ENCODE measurements around the gene C2orf49.
A peak's percentile ranks its signal among the peaks of the same experiment; 100 is the strongest.

C2orf49 gene

GRCh38 chr2:105383432-105384166 lies 46.3 kb downstream of the C2orf49 start:
- DNase-seq (ENCODE audit: low read depth) = no peak

DNA sequence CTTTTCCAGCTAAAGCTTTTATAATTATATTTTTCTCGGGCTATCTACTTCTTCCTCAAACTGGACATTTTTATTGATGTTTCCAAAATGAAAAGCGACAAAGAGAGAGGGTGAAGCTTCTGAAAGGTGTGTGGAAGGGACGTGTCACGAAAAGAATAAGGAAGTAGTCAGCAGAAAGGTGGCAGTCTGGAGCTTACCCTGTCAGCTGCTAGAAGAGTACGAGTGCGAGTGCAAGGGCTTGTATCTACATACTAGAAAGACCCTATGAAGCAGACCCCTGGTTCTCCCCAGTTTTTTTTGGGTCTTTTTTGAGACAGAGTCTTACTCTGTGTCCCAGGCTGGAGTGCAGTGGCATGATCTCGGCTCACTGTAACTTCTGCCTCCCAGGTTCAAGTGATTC lies 46.9 kb downstream of the C2orf49 start:
- DNase-seq (ENCODE audit: low read depth) = no peak

DNA sequence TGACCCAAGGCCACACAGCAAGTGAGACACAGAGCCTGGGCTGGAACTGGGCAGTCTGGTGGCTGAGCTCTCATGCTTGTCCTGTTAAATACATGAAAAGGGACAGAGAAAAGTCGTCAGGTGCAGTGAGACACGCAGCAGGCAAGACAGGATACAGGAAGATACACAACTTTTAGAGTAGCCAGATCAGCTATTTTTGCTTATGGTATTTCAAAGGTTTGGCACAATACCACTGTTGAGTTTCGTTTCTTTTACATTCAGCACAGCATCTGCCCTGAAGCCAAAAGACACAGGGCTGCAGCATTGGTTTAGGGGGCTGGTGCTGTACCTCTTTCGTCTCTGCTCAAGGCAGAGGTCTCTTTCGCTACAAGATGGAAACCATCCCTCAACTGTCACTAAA lies 47.5 kb downstream of the C2orf49 start:
- DNase-seq (ENCODE audit: low read depth) = no peak

DNA sequence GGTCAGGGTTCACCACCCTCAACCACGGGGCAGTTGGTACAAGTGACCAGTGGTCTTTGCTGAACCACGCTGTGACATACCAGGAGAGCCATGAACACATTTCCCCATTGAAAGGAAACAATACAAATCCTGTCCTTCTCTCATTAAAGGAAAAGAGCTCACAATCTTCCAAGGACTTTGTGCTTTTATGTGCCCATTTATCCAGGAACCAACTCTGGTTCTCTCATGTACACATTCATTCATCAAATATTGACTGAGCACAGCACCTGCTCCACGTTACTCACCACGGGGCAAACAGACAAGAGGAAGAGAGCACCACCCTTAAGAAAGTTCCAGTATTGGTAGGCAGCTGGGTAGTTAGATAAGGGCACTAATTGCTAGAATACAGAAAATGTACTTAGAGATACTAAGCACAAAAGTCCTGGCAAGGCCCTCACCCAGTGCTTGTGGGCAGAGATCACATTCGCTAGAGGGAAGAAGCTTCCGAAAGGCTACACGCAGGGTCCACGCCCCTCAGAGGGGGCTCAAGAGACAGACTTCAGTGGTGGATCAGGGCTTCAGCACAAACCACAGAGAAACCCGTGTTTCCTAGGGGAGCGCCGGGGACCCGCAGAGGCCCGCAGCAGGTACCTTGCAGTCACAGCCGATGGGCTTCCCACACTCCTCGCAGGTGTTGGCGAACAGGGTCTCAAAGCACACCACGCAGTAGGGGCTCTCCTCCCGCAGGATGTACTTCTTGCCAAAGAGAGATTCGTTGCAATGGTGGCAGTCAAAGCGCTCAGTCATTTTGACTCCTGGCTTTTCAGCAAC lies 48.6 kb downstream of the C2orf49 start:
- no peak for DNase-seq (ENCODE audit: low read depth)

DNA sequence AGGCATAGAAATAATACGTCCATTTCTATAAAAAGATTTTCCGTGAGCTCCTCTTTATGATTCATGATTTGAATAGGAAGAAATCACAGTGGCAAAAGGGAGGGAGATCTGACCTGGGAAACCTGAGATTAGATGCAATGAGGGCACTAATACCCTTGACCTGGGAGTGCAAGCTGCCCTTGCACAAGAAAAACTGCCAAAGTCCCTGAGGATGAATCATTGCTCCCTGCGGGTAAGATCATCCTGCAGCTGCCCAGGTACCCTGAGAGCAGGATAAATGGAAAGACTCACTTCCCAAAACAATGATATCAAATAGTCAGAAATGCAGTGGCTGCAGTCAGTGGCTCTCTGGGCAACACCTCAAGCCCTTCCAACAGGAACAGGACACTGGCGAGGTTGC lies 49.9 kb downstream of the C2orf49 start:
- peak; percentile 54 for DNase-seq (ENCODE audit: low read depth)

DNA sequence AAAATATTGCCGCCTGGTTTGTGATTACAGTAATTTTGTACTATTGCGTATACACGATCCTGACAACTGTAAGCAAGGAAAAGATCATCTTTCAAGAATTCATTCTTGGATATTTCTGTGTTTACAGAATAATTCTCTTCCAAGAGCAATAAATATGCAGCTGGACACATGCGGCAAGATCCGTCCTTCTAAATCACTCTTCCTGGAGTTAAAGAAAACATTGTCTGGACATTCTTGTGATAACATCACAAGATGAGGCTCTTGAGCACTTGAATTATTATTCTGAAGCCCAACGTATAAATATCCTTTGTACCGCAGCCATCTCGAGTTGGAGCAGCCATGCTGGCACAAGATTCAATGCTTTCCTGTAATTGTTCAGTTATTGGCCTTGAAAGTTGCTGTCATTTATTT lies 51.6 kb downstream of the C2orf49 start:
- DNase-seq (ENCODE audit: low read depth) = peak; percentile 99

DNA sequence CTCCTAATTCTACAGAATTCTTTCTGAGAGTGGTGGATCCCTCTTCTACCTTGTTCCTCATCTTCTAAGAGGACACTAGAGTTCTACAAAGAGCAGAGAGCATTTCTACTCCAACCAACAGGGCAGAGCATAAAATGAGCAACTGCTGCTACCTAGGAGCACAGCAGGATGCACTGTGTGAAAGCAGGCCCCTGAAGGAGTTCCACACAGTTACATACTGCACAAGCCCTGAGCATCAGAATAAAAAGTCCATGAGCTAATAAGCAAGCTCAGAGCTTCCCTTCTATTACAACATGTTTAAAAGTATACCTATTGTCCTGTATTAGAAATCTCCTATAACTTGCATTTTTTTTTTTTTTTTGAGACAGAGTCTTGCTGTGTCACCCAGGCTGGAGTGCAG lies 53.1 kb downstream of the C2orf49 start:
- peak; percentile 38 for DNase-seq (ENCODE audit: low read depth)

DNA sequence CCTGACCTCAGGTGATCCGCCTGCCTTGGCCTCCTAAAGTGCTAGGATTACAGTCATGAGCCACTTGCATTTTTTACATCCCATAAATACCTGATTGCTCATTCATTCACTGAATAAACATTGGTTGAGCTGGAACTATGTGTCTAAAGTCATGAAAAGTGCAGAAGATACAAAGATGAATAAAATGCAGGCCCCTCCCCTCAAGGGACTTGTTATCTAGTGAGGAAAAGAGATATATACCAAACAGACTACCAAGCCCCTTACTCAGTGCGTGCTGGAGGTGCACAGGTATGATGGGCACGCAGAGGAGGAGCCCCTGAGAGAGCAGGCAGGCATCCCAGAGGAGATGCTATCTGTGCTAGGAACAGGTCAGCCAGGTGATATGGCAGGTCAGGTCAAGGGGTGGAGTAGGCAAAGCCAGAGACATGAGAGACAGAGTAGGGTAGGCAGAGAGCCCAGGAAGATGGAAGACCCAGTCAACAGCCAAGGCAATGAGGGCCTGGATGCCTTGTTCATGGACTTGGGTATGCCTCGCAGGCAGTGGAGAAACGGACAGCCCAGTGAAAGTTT lies 53.8 kb downstream of the C2orf49 start:
- DNase-seq (ENCODE audit: low read depth) = peak; percentile 86

- DNase-seq (ENCODE audit: low read depth) = no peak
Observed at GRCh38 chr2:105391763-105392662, 54.7 kb downstream of the C2orf49 start.

DNA sequence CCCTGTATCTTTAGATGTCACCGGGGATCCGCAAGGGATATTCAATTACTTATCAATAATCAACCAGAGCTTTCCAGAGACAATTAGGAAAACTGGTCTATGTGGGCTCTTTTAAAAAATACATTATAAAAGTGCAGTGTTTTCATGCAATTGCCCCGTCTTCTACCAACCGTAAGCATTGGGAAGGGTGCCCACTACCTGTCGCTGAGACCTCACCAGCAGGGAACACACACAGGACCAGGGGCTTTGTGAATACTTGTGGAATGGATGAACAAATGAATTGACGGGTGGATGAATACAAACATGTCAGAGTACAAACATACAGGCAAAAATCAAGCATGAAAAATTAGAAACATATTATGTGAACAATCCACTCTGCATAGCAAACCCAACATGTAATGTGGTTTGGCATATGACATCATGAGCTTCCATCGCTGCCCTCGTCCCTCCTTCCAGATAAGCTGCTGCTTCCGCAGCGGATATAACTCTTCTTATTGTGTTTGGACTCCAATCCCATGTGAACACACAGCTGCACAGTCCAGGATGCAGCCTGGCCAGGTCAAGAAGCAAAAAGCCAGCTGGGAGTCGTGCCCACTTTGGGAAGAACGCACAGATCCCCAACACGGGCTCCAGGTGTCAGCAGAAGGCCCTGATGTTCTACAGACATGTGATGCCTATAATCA lies 56.2 kb downstream of the C2orf49 start:
- peak; percentile 87 for DNase-seq (ENCODE audit: low read depth)

- peak; percentile 82 for DNase-seq (ENCODE audit: low read depth)
Observed at GRCh38 chr2:105394951-105395611, 57.7 kb downstream of the C2orf49 start.

- no peak for DNase-seq (ENCODE audit: low read depth)
Observed at GRCh38 chr2:105395691-105396090, 58.4 kb downstream of the C2orf49 start.

DNA sequence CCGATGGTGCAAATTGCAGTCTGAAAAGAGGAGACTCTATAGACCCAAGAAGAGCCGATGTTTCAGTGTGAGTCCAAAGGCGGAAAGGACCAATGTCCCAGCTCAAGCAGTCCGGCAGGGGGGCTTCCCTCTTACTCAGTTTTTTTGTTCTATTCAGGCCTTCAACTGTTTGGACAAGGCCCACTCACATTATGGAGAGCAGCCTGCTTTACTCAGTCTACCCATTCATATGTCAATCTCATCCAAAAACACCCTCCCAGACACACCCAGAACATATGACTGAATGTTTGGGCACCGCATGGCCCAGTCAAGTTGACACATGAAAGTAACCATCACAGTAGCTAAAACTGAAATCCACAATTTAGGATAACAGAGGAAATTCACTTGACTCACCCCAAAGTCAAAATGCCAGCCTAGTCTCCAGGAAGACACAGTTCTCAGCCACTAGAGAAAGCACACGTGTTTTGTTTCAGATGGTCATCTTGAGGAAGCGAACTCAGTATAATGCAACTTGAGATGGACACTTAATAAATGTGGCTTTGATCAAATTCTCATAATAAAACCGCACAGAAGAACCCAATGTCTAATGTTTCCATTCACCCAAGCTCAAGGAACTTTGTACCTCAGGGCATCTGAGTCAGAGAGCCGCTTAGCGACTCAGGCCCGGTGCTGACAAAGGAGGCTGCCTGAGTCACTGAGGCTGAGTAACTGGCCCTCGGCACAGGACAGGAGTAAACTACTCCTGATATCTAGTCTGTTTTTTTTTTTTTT lies 59.1 kb downstream of the C2orf49 start:
- DNase-seq (ENCODE audit: low read depth) = peak; percentile 91

DNA sequence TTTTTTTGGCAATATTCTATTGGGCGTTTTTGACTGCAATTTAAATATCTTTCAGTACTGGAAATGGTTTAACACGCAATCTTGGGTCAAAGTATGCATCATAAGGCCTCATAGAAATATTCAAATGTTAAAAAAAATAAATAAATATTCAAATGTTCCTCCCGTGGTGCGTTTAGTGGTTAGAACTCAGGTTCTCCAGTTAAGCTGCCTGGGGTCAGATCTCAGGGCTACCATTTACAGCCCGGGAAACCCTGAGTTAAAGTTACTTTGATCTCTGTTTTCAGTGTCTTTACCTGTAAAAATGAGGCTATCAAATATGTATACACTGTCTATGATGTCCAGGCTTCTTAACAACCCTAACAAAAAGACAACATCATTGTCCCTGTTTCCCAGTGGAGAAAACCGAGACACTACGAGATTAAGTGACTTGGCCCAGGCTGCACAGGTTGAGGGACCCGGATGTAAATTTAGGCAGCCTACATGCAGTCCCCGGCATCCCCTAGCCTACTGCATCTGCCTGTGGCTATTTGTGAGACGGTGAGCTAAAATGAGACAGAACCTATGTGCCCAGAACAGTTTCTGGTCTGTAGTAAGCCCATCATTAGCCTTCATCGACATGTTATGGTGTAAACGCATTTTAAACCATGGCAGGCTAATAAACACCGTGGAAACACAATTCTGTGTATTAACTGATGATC lies 59.8 kb downstream of the C2orf49 start:
- no peak for DNase-seq (ENCODE audit: low read depth)

GRCh38 chr2:105397953-105398335 lies 60.6 kb downstream of the C2orf49 start:
- DNase-seq (ENCODE audit: low read depth) = no peak

DNA sequence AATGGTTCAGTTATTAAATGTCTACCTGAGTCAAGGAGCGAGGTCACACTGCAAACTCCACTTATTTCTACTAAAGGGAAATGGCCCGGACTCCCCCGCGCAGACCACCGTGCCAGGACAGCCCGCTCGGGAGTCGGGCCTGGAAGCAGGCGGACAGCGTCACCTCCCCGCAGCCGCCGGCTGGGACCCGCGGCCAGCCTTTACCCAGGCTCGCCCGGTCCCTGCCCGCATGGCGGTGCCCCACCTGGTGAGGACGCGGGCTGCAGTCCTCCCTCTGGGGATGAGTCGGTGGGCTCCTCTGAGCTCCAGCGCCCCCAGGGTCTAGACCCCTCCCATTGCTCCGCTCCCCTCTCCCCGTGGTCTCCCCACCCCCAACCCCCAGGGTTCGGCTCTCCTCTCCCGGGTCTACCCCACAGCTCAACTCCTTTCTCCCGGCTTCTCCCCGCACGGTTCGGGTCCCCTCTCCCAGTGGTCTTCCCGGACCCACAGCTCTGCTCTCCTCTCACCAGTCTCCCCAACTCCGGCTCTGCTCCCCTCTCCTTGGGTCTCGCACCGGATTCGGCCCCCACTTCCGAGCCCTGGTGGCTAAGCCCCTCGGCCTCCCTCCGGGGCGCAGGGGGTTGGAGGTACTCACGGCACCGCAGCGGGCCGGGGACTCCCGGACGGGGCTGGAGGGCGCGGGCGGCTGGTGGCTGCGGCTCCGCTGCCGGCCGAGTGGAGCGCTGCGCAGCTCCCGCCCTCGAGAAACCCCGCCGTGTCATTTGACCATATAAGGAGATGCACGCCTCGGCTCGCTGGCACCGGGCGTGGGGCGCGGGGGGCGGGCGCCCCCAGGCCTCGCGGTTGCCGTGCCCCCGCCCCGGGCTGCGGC lies 61.2 kb downstream of the C2orf49 start, which contains the start of gene FHL2:
Gene FHL2, minus strand, starts transcription at position 716 of the 871 bp plus-strand sequence. CDS start 12,535 bp downstream, outside the sequence.
- peak; percentile 79 for DNase-seq (ENCODE audit: low read depth)

Measured in amniotic epithelial cell (primary cell).